ENCODE results near the gene DNM2. TPM values are rescaled to one million over a fixed set of nuclear protein-coding genes. Genes with fewer than 3 reads are reported as not detected.

Gene DNM2
- total RNA-seq, 4 donors from 2014 or later: 79.1 to 115 (median 96.8) TPM

- H3K27me3 ChIP-seq: no peaks in the 10 kb centered on the region
- H3K4me3 ChIP-seq: peak overlapping the region in 1 of 2 donors; percentile 39
- H3K4me1 ChIP-seq: peaks cover 0 to 12% (median 0%) of the 10 kb centered on the region in 3 donors
- TF ChIP-seq EP300 (IDR thresholded peaks at IDR 0.05): no peak
- no peak for TF ChIP-seq POLR2A (IDR thresholded peaks at IDR 0.05)
- TF ChIP-seq CTCF (IDR thresholded peaks at IDR 0.05): no peak
- TF ChIP-seq POLR2AphosphoS5 (IDR thresholded peaks at IDR 0.05): no peak
- ATAC-seq: no peak
- H3K27ac ChIP-seq: peak overlapping the region in 3 of 4 donors; percentile 53 to 71 (median 66)
- no peaks in the 10 kb centered on the region for H3K9me3 ChIP-seq
- H3K36me3 ChIP-seq: peaks cover 0 to 94% of the 10 kb centered on the region in 2 donors
- 70% methylated on average over 3 of the region's 19 CpGs; no CpG with 5 or more reads in 1 of the 2 donors for WGBS, 2 donors (ENCODE audit: low coverage in 1 of 2)
These were observed 100.6 kb downstream of the DNM2 start for GRCh38 chr19:10818301-10819123.

- Histone ChIP-seq H3K27ac (no peak overlapping the region), H3K27me3 (no peaks in the 10 kb centered on the region), H3K4me3 (no peak overlapping the region), H3K9me3 (no peaks in the 10 kb centered on the region), H3K4me1 (peaks cover 0 to 12% (median 0%) of the 10 kb centered on the region in 3 donors), H3K36me3 (peaks cover 0 to 94% of the 10 kb centered on the region in 2 donors)
- TF ChIP-seq POLR2AphosphoS5 (IDR thresholded peaks at IDR 0.05): no peak
- TF ChIP-seq POLR2A (IDR thresholded peaks at IDR 0.05): no peak
- no peak for TF ChIP-seq CTCF (IDR thresholded peaks at IDR 0.05)
- no peak for TF ChIP-seq EP300 (IDR thresholded peaks at IDR 0.05)
- 89 to 90% methylated on average over 5 to 14 of the region's 27 CpGs for WGBS, 2 donors (ENCODE audit: low coverage in 1 of 2)
- no peak for ATAC-seq
These were observed 101.5 kb downstream of the DNM2 start for GRCh38 chr19:10819124-10820060.

- H3K27me3 ChIP-seq: no peaks in the 10 kb centered on the region
- 81 to 100% methylated on average over 1 to 3 of the region's 7 CpGs for WGBS, 2 donors (ENCODE audit: low coverage in 1 of 2)
- H3K9me3 ChIP-seq: no peaks in the 10 kb centered on the region
- H3K27ac ChIP-seq: no peak overlapping the region
- TF ChIP-seq EP300 (IDR thresholded peaks at IDR 0.05) (no peak), POLR2AphosphoS5 (IDR thresholded peaks at IDR 0.05) (no peak), POLR2A (IDR thresholded peaks at IDR 0.05) (no peak), CTCF (IDR thresholded peaks at IDR 0.05) (no peak)
- no peak overlapping the region for H3K4me3 ChIP-seq
- peaks cover 0 to 94% of the 10 kb centered on the region in 2 donors for H3K36me3 ChIP-seq
- peaks cover 0 to 12% (median 0%) of the 10 kb centered on the region in 3 donors for H3K4me1 ChIP-seq
- no peak for ATAC-seq
These were observed 102.3 kb downstream of the DNM2 start for GRCh38 chr19:10820173-10820572.

- peaks cover 0 to 95% of the 10 kb centered on the region in 2 donors for H3K36me3 ChIP-seq
- H3K27ac ChIP-seq: no peak overlapping the region
- no peaks in the 10 kb centered on the region for H3K9me3 ChIP-seq
- ATAC-seq: no peak
- 80 to 93% methylated on average over 1 to 7 of the region's 12 CpGs for WGBS, 2 donors (ENCODE audit: low coverage in 1 of 2)
- H3K4me3 ChIP-seq: no peak overlapping the region
- no peak for TF ChIP-seq POLR2A (IDR thresholded peaks at IDR 0.05)
- no peak for TF ChIP-seq POLR2AphosphoS5 (IDR thresholded peaks at IDR 0.05)
- TF ChIP-seq CTCF (IDR thresholded peaks at IDR 0.05): no peak
- no peak for TF ChIP-seq EP300 (IDR thresholded peaks at IDR 0.05)
- no peaks in the 10 kb centered on the region for H3K4me1 ChIP-seq
- H3K27me3 ChIP-seq: no peaks in the 10 kb centered on the region
These were observed 105.8 kb downstream of the DNM2 start for GRCh38 chr19:10823690-10824089.
